SKM-1 (cell line): ENCODE data around the gene GAPDHS.

Experiments
- DNase-seq: peaks from one replicate; lab custom pipeline; 2025; ENCODE audit not compliant: unreplicated experiment; lab: John Stamatoyannopoulos, UW

Gene GAPDHS

DNA sequence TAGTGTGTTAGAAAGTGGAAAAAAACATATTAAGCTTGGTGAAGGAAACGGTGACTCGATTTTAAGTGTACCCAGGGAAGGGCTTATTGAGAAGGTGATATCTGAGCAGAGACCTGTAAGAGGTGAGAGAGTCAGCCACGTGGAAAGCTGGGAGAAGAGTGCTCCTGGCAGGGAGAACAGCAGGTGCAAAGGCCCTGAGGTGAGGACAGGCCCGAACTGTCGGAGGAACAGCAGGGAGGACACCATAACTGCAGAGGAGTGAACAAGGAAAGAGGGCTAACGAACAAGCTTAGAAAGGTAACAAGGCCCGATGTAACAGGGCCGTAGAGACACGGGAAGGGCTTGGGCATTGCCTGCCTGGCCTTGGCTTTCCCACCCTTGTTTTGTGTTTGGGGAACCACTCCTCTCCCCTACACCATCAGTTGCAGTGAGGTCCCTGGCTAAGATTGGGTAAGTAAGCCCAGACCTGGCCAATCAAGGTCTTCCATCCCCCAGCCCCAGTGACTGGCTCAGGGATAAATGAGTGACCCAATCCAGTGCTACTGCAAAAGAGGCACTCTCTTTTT lies 22.9 kb downstream of the GAPDHS start:
- no peak for DNase-seq

DNA sequence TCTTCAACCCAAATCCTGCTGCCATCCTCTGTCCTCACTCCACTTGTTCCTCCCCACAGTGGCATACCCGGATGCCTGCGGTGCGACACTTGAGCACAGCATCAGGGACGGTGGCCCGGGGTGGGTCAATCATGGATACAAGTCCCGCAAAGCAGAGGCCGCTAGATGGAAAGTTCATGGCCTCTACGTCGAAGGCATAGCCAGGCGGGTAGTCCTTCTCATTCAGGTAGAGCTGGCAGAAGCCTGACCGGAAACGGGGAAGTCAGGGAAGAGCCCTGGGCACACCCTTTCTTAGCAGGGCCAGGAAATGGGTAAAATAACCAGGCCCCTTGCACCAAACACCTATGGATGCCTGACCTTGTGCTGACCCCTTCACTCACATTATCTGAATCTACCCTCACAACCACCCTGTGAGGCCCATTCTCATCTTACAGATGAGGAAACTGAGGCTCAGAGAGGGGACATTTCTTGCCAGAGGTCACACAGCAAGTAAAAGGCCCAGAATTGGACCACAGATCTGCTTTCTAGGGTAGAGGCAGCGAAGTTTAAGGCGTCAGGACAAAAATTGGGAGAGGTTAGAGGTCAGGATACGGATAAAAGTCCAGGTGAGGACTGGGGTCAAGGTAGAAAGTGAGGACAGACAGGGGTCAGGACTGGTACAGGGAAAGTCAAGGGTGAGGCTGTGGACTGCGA lies 23.7 kb downstream of the GAPDHS start:
- no peak for DNase-seq

DNA sequence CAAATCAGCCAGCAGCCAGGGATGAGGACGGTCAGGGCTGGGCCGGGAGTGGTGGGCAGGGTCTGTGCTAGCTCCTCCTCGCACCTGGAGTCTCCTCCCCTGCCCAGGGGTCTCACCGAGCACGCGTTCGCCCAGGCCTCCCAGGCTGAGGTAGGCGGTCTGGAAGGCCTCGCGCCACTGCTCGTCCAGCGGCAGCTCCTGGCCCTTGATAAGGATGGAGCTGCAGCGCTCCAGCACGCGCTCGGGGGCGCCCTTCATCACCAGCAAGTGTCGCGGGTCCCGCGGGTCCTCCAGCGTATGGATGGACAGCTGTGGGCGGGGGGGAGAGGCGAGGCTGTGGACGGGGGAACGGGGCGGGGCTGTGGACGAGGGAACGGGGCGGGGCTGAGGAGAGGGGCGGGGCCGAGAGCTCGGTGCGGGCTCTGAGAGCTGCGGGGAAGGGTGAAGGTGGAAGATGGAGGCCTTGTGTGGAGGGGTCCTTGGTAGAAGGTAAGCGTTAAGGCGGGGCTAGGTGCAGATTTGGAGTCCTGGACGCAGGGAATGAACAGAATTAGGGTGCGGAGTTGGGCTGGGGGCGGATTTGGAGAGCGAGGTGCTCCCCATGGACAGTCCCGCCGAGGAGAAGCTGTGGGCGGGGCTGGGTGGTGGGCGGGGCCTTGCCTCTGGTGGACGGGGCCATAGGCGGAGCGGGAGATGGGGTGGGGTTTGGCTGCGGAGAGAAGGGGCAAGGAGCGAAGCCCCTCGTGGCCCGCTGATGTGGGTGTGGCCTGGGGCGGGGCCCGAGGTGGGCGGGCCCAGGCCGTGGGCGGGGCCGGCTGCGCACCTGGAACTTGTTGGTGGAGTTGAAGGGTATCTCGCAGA lies 24.5 kb downstream of the GAPDHS start:
- DNase-seq = no peak

DNA sequence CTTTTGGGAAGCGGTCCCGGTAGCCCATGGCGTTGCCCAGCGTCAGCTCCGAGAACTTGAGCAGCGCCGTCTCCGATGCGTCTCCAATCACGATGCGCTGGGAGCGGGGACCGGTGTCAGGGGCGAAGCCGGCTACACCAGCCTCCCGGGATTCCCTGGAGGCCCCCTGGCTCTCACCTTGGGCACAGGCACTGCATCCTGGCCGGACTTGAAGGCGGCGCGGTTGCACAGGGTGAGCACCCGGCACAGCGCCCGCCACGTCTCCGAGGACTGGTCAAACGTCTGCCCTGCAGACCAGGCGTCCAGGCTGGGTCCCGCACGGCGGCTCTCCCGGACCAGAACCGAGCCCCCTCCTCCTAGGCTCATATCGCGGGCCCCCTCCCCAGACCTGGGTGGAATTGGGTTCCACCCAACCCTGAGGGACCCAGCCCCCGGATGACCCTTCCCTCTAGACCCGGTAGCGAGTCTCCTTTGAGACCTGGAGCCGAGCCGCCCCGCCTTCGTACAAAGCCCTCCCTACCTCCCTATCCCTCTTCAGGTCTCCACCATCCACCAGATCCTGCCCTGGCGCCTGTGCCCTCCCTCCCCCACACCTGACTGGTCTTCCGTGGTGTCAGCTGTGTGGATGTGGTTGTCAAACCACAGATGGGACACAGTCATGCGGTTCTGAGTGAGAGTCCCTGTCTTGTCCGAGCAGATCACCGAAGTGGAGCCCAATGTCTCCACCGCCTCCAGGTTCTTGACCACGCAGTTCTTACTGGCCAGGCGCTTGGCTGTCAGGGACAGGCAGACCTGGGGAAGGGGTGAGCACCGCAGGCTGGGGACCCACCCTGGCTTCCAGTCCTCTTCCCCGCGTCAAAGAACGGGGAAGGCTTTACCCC lies 25.4 kb downstream of the GAPDHS start:
- no peak for DNase-seq

DNA sequence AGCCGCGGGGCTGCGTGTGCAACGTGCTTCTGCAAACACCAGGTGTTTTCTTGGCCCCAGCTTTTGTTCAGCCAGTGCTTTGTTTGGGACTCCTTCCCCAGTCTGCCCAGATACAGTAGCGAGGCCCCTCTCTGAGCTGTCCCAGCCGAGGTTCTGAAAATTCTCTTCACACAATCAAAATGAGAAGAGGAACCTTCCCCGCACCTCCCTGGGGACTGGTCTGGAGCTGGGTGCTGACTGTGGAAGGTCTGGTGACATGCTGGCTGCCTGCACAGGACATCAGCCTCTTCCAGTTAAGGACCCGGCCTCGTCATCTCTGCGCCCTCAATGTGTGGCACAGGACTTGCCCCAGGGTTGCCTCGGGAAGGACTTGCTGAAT lies 26.0 kb downstream of the GAPDHS start:
- no peak for DNase-seq

DNA sequence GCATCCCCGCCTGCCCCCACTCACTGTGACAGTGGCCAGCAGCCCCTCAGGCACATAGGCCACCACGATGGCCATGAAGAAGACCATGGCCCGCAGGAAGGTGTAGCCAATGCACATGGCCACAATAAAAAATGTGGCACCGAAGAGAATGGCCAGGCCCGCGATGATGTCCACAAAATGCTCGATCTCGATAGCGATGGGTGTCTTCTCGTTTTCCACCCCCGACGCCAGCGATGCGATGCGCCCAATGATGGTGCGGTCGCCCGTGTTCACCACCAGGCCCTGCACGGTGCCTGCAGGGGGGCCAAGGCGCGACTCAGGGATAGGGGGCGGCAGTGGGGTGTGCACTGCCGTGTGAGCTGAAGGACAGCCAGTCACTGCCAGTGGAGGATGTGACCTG lies 26.5 kb downstream of the GAPDHS start:
- no peak for DNase-seq

DNA sequence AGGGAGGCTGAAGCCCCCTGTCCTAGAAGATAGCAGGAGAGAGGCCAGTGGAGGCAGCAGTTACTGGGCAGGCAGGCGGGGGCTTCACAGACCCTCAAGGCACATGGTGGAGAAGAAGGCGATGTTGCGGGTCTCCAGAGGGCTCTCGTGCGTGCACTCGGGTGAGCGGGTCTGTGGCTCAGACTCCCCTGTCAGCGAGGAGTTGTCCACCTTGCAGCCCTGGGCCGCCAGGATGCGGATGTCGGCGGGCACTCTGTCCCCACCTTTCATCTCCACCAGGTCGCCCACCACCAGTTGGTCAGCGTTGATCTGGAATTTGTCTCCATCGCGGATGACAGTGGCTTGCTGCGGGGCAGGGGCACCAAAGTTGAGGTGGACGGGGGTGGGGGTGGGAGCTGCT lies 27.0 kb downstream of the GAPDHS start:
- no peak for DNase-seq

DNA sequence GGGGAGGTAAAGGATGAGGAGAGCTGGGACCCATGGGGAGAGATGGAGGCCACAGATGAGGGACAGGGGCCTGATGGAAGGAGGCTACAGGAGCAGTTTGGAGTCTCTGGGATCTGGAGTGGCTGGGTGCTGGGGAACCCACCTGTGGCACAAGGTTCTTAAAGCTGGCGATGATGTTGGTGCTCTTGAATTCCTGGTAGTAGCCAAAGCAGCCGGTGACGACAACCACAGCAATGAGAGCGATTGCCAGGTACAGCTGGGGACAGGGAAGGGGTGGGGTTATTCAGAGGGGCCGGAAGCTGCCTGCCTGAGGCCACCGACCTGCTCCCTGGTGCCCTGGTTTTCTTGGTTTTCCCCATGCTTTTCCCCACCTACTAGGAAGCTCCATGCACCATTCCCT lies 27.4 kb downstream of the GAPDHS start:
- DNase-seq = no peak

DNA sequence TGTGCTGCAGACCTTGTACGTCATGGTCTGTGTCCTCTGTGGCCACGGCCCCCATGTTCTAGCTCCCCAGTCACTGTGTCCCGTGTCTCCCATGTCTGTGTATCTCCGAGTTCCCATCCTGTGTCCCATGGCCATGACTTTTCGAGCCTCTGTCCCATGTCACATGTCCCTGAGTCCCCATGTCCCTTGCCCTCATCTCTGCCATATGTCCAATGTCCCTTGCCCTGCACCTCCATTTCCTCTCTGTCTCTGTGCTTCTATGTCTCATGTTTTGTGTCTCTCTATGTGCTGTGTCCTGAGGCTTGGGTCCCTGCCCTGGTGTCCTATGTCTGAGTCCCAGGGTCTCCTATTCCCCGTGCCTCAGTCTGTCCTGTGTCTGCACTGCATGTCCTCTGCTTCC lies 28.2 kb downstream of the GAPDHS start:
- DNase-seq = no peak

DNA sequence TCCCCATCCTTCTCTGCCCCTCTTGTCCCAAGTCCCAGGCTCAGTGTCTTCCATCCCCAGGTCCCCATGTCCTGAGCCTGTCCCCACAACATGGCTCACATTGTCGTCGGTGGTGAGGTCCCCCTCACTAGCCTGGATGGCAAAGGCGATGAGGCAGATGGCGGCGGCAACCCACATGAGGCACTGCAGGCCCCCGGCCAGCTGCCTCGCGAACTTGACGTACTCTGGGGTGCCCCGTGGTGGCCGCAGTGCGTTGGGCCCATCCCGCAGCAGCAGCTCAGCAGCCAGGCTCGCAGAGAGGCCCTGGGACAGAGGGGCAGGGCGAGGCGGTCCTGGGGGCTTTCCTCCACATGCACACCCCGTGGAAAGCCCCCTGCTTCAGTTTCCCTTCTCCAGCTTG lies 29.1 kb downstream of the GAPDHS start:
- no peak for DNase-seq

DNA sequence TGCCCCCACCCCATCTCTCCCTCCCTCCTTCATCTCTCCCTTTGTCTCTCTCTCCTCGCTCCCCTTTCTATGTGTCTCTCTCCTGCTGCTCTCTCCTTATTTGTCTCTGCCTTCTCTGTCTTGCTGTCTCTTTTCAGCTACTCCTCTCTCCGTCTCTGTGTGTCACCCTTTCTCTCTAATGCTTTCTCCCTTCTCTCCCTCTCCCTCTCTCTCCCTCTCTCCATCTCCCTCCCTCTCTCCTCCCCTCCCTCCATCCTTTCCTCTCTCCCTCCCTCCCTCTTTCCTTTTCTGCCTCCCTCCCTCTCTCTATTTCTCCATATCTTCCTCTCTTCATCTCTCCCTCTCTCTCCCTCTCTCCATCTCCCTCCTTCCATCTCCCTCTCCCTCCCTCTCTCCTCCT lies 29.5 kb downstream of the GAPDHS start:
- DNase-seq = no peak

DNA sequence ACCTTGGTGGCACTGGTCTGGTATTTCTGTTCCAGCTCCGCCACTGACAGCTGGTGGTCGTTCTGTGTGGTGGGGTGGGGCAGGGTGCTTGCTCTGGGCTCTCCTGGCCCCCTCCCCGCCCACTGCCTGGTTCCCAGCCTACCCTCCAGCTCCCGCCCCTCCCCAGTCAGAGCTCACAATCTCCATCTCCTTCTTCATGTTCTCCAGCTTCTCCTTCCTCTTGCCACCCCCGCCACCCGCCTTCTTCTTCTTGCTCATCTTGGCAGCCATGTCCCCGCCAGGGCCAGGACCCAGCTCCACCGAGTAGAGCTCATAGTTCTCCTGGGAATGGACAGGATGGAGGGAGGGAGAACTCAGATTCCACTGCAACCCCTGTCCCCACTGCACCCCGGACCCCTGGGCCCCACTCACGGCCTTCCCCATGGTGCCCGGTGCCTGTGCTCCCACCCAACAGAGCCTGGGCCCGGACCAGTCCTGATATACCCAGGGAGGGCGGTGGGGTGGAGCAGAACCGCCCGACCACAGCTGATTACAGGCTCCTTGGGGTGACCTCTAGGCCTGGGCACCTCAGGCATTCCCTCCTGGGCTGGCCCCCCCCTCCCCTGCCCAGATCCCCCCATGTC lies 30.1 kb downstream of the GAPDHS start, which contains the start of gene ATP4A:
TSS of gene ATP4A (minus strand) at position 452 of the 623 bp plus-strand sequence. CDS start at position 423, 29 bp downstream.
- no peak for DNase-seq

DNA sequence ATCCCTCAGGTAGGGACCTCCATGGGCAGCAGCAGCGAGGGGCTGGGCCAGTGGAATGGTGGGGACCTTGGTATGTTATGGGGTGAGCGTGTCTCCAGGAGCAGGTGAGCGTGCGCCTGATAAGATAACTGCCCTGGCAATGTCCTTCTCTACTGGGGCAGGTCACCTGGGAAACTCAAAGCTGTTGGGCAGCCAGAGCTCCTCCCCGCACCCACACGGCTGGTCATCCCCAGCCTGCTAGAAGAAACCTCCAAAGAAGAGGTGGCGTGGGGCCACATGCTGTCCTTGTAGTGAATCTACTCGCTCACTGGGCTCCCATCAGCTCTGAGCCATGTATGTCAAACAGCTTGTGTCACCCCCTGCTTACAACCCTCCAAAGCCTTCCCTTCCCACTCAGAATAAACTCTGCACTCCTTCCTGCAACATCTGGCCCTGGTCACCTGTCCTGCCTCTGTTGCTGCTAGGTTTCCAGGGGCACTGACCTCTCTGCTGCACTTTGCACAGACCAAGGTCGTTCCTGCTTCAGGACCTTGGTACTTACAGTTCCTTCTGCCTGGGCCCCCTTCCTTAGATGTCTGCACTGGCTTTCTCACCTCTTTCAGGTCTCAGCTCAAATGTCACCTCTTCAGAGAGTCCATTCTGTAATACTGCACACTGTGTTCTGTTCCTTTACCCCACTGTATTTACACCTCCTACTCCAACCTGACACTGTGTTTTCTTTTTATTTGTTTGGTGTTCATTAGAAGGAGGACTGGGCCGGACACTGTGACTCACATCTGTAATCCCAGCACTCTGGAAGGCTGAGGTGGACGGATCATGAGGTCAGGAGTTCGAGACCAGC lies 32.0 kb downstream of the GAPDHS start:
- no peak for DNase-seq

DNA sequence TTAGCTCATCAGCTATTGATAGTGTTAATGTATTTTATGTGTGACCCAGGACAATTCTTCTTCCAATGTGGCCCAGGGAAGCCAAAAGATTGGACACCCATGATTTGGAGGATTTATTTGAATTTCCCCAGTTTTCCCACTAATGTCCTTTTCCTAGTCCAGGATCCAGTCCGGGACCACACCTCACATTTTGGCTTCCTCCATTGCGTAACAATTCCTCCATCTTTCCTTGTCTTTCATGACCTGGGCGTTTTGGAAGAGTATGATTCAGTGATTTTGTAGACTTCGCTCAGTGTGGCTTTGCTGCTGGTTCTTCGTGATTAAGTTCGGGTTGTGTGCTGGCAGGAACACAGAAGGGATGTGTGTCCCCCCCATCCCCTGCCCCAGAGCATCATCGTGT lies 33.5 kb downstream of the GAPDHS start:
- DNase-seq = no peak

DNA sequence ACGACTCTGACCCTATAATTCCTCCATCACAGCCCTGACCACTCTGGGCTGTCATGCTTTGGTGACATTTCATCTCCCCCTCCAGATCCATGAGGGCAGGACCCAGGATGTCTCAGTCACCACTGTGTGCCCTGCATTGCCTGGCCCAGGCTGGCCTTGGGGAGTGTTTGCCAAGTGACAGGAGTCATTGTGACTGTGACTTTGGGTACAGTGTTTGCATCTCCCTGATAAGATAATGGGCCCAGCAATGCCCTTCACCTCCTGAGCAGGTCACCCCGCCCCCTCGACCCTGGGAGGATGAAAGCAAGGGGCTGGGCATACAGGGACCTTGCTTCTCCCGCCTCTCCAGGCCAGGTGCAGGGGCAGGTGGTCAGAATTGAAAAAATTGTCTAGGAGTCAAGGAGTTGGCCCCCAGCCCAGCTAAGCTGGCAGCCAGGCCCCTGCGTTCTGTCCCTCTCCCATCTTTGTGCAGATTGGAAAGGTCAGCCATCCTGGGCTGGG lies 36.1 kb downstream of the GAPDHS start:
- DNase-seq = no peak

DNA sequence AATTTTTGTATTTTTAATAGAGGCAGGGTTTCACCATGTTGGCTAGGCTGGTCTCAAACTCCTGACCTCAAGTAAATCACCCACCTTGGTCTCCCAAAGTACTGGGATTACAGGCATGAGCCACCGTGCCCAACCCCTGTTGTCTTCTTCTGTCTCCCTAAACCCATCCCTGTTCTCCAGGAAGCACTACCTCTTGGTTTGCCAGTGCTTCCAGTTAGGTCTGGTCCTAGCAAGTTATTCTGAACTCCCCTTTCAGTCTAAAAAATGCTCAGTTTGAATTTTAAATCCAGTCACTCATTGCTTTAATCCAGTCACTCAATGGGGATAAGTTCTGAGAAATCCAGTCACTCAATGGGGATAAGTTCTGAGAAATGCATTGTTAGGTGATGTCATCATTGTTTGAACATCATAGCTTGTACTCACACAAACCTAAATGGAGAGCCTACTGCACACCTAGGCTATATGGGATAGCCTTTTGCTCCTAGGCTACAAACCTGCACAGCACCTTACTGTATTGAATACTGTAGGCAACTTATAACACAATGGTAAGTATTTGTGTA lies 38.2 kb downstream of the GAPDHS start:
- DNase-seq = no peak

DNA sequence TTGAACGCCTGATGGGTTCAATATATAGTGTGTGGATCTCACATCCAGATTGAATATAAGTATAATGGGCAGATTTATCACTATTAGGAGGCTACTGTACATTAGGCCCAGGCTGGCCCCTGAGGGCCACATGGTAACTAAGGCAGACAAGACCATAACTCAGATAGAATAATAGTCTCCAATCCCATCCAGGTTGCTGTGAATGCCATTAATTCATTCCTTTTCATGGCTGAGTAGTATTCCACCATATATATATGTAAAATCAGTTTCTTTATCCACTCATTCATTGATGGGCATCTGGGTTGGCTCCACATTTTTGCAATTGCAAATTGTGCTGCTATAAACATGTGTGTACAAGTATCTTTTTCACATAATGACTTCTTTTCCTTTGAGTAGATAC lies 44.7 kb downstream of the GAPDHS start:
- no peak for DNase-seq

DNA sequence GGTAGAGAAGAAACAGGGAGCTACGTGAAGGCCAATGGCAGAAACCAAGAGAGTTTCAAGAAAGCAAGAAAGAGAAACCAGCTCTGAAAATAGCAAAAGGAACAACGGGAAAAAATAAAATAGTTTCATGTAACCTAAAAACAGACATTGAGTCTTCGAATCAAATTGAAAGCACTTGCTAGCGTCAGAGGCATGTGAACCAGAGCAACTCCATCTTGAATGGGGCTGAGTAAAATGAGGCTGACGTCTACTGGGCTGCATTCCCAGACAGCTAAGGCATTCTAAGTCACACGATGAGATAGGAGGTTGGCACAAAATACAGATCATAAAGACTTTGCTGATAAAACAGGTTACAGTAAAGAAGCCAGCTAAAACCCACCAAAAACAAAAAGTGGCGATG lies 45.5 kb downstream of the GAPDHS start:
- no peak for DNase-seq

DNA sequence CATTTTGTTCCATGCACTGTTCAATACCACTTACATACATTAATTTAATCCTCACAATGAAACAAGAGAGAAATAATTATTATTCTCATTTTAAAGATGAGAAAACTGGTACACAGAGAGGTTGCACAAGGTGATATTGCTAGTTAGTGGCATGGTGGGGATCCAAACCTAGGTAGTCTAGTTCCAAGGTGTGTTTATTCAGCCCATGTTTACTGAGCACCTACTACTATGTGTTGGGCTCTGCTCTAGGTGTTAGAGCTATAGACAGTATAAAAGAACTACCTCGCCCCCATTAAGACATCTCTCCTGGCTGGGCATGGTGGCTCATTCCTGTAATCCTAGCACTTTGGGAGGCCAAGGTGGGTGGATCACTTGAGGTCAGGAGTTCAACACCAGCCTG lies 49.5 kb downstream of the GAPDHS start:
- no peak for DNase-seq
